Hepatocyte (in vitro differentiated cells): ENCODE measurements around the gene DAAM1.

Experiments used
- EZH2 ChIP-seq: fragments of 200-600 bp; sonication (generic); IDR thresholded peaks from 2 replicates; pipeline ENCODE4 v1.6.1; 2016; ENCODE audit warnings: antibody characterized with exemption, mild to moderate bottlenecking, borderline replicate concordance
- EZH2phosphoT487 ChIP-seq: fragments of 200-600 bp; sonication (generic); IDR thresholded peaks from one replicate; pipeline ENCODE4 v1.6.1; 2018; ENCODE audit warnings: antibody characterized with exemption, mild to moderate bottlenecking, low read depth, moderate library complexity; ENCODE audit not compliant: unreplicated experiment, severe bottlenecking
- TF ChIP-seq, protein P1 (sequence below): fragments of 200-600 bp; sonication (generic); IDR thresholded peaks from 2 replicates; pipeline ENCODE4 v1.5.1; 2016; ENCODE audit warnings: antibody characterized with exemption, mild to moderate bottlenecking; ENCODE audit not compliant: poor library complexity

- TF ChIP-seq, protein P1, sequence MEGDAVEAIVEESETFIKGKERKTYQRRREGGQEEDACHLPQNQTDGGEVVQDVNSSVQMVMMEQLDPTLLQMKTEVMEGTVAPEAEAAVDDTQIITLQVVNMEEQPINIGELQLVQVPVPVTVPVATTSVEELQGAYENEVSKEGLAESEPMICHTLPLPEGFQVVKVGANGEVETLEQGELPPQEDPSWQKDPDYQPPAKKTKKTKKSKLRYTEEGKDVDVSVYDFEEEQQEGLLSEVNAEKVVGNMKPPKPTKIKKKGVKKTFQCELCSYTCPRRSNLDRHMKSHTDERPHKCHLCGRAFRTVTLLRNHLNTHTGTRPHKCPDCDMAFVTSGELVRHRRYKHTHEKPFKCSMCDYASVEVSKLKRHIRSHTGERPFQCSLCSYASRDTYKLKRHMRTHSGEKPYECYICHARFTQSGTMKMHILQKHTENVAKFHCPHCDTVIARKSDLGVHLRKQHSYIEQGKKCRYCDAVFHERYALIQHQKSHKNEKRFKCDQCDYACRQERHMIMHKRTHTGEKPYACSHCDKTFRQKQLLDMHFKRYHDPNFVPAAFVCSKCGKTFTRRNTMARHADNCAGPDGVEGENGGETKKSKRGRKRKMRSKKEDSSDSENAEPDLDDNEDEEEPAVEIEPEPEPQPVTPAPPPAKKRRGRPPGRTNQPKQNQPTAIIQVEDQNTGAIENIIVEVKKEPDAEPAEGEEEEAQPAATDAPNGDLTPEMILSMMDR: no peak
- TF ChIP-seq EZH2 (no peak), EZH2phosphoT487 (no peak)
Observed at GRCh38 chr14:59239022-59239421, 50.6 kb downstream of the DAAM1 start.
